ENCODE results near the gene AMOTL1.

AMOTL1 gene

GRCh38 chr11:94854770-94855633 lies 86.8 kb downstream of the AMOTL1 start:
- DNase-seq (ENCODE audit: low read depth in 4 of 4, low spot score in 1 of 4) = no peak

- no peak for DNase-seq (ENCODE audit: low read depth in 4 of 4, low spot score in 1 of 4)
Measured at GRCh38 chr11:94855666-94856065, 87.5 kb downstream of the AMOTL1 start.

- no peak for DNase-seq (ENCODE audit: low read depth in 4 of 4, low spot score in 1 of 4)
Measured at GRCh38 chr11:94856443-94856842, 88.3 kb downstream of the AMOTL1 start.

GRCh38 chr11:94857337-94857736 lies 89.2 kb downstream of the AMOTL1 start:
- no peak for DNase-seq (ENCODE audit: low read depth in 4 of 4, low spot score in 1 of 4)

GRCh38 chr11:94858012-94858705 lies 90.0 kb downstream of the AMOTL1 start:
- no peak for DNase-seq (ENCODE audit: low read depth in 4 of 4, low spot score in 1 of 4)

- DNase-seq (ENCODE audit: low read depth in 4 of 4, low spot score in 1 of 4) = no peak
Measured at GRCh38 chr11:94860333-94860732, 92.2 kb downstream of the AMOTL1 start.

- DNase-seq (ENCODE audit: low read depth in 4 of 4, low spot score in 1 of 4) = no peak
Measured at GRCh38 chr11:94861306-94861845, 93.2 kb downstream of the AMOTL1 start.

- no peak for DNase-seq (ENCODE audit: low read depth in 4 of 4, low spot score in 1 of 4)
Measured at GRCh38 chr11:94862926-94863880, 95.0 kb downstream of the AMOTL1 start.

- no peak for DNase-seq (ENCODE audit: low read depth in 4 of 4, low spot score in 1 of 4)
Measured at GRCh38 chr11:94864506-94865045, 96.4 kb downstream of the AMOTL1 start.

GRCh38 chr11:94866231-94866822 lies 98.2 kb downstream of the AMOTL1 start:
- no peak for DNase-seq (ENCODE audit: low read depth in 4 of 4, low spot score in 1 of 4)

GRCh38 chr11:94866936-94867795 lies 99.0 kb downstream of the AMOTL1 start:
- no peak for DNase-seq (ENCODE audit: low read depth in 4 of 4, low spot score in 1 of 4)

GRCh38 chr11:94868468-94868867 lies 100.3 kb downstream of the AMOTL1 start:
- DNase-seq (ENCODE audit: low read depth in 4 of 4, low spot score in 1 of 4) = no peak

GRCh38 chr11:94869186-94869585 lies 101.0 kb downstream of the AMOTL1 start:
- DNase-seq (ENCODE audit: low read depth in 4 of 4, low spot score in 1 of 4) = no peak

- no peak for DNase-seq (ENCODE audit: low read depth in 4 of 4, low spot score in 1 of 4)
Measured at GRCh38 chr11:94870422-94870821, 102.3 kb downstream of the AMOTL1 start.

GRCh38 chr11:94871491-94872185 lies 103.5 kb downstream of the AMOTL1 start:
- no peak for DNase-seq (ENCODE audit: low read depth in 4 of 4, low spot score in 1 of 4)

- no peak for DNase-seq (ENCODE audit: low read depth in 4 of 4, low spot score in 1 of 4)
Measured at GRCh38 chr11:94873916-94874540, 105.9 kb downstream of the AMOTL1 start.

- DNase-seq (ENCODE audit: low read depth in 4 of 4, low spot score in 1 of 4) = no peak
Measured at GRCh38 chr11:94876222-94876621, 108.1 kb downstream of the AMOTL1 start.
